ENCODE measurements around the gene AFF4.

Gene AFF4

GRCh38 chr5:132828846-132829494 is 134.5 kb downstream of the AFF4 start:
- in situ Hi-C loops (cut with MboI; ENCODE audit: low sequenced_read_pairs) = loop anchor here (25.0 kb wide), 1 partner anchor 442 kb away; no protein-coding TSS in a partner anchor

- in situ Hi-C loops (cut with MboI; ENCODE audit: low sequenced_read_pairs) = loop anchor here (25.0 kb wide), 1 partner anchor 441 kb away; no protein-coding TSS in a partner anchor
Measured at GRCh38 chr5:132827943-132828673, 135.3 kb downstream of the AFF4 start.

GRCh38 chr5:132826424-132827082 is 136.9 kb downstream of the AFF4 start:
- in situ Hi-C loops (cut with MboI; ENCODE audit: low sequenced_read_pairs) = loop anchor here (25.0 kb wide), 1 partner anchor 439 kb away; no protein-coding TSS in a partner anchor

- in situ Hi-C loops (cut with MboI; ENCODE audit: low sequenced_read_pairs) = loop anchor here (25.0 kb wide), 1 partner anchor 439 kb away; no protein-coding TSS in a partner anchor
Measured at GRCh38 chr5:132825834-132826391, 137.5 kb downstream of the AFF4 start.
